GM12878 (cell line): Measurements from ENCODE around the gene SKIL.

Experiments used
- CBFB ChIP-seq: IDR thresholded peaks from 2 replicates; pipeline ENCODE4 v1.6.1; 2016; ENCODE audit warnings: antibody characterized with exemption, low read depth
- CBX3 ChIP-seq: fragments of 200-600 bp; sonication (generic); IDR thresholded peaks from 2 replicates; pipeline ENCODE4 v1.6.1; 2016; ENCODE audit warnings: low read depth, borderline replicate concordance
- CTCF ChIP-seq, 3 experiments: IDR thresholded peaks in 2 of 3; conservative IDR thresholded peaks in 1 of 3; 2 replicates each; pipeline ENCODE4 v1.5.1; 2011; ENCODE audit warnings: low read depth in 3 of 3, low read length in 3 of 3, mild to moderate bottlenecking in 3 of 3, control low read depth in 2 of 3, moderate library complexity in 2 of 3, inconsistent platforms in 1 of 3, mixed read lengths in 1 of 3; ENCODE audit not compliant: control insufficient read depth in 2 of 3, insufficient read depth in 1 of 3; ENCODE audit errors: extremely low read depth in 1 of 3
- EZH2 ChIP-seq: IDR thresholded peaks from 2 replicates; pipeline ENCODE4 v1.6.1; 2012; ENCODE audit warnings: low read depth, mild to moderate bottlenecking, control low read depth, inconsistent platforms, low read length, borderline replicate concordance; ENCODE audit not compliant: control insufficient read depth
- HDAC2 ChIP-seq: fragments of 200-600 bp; sonication (generic); IDR thresholded peaks from 2 replicates; pipeline ENCODE4 v1.6.1; 2017
- HSF1 ChIP-seq: fragments of 150-350 bp; IDR thresholded peaks from 2 replicates; pipeline ENCODE4 v1.6.1; 2014; ENCODE audit warnings: mild to moderate bottlenecking, low read depth, low read length
- LARP7 ChIP-seq: fragments of 450-650 bp; IDR thresholded peaks from 2 replicates; pipeline ENCODE4 v1.6.1; 2017; ENCODE audit warnings: mild to moderate bottlenecking
- MXI1 ChIP-seq: fragments of 150-350 bp; IDR thresholded peaks from 2 replicates; pipeline ENCODE4 v1.6.1; 2011; ENCODE audit warnings: low read depth, mild to moderate bottlenecking, inconsistent platforms, low read length, improper control_type of control experiment
- RCOR1 ChIP-seq: conservative IDR thresholded peaks from 2 replicates; pipeline ENCODE4 v1.6.1; 2012; ENCODE audit warnings: low read depth, low read length, improper control_type of control experiment
- SIN3A ChIP-seq: IDR thresholded peaks from 2 replicates; pipeline ENCODE4 v1.6.1; 2012; ENCODE audit warnings: low read depth, low read length, improper control_type of control experiment
- SP1 ChIP-seq: IDR thresholded peaks from one replicate; pipeline ENCODE4 v1.6.1; 2011; ENCODE audit warnings: low read depth, low read length
- SUZ12 ChIP-seq: fragments of 200-600 bp; sonication (generic); IDR thresholded peaks from one replicate; pipeline ENCODE4 v1.6.1; 2018; ENCODE audit warnings: antibody characterized with exemption, mild to moderate bottlenecking; ENCODE audit not compliant: unreplicated experiment

- TF ChIP-seq SUZ12, result no peak
- no peak for TF ChIP-seq EZH2
- TF ChIP-seq HSF1, result no peak
- TF ChIP-seq CBFB, result no peak
- no peak for TF ChIP-seq HDAC2
- no peak for TF ChIP-seq MXI1
- no peak for TF ChIP-seq RCOR1
- no peak for TF ChIP-seq LARP7
- no peak for TF ChIP-seq CBX3
- no peak for TF ChIP-seq SIN3A
- TF ChIP-seq CTCF (IDR thresholded peaks at IDR 0.05 in 2 of 3, conservative IDR thresholded peaks at IDR 0.05 in 1 of 3; ENCODE audit: control insufficient read depth in 2 of 3, extremely low read depth in 1 of 3, insufficient read depth in 1 of 3, low read depth in 3 of 3, low read length in 3 of 3), result no peak
- no peak for TF ChIP-seq SP1
Measured at GRCh38 chr3:170327040-170327808, 30.3 kb upstream of the SKIL start.
